HepG2 (cell line): ENCODE results near the gene SAA4.
"Not testable (repeated sequence)": the region's sequence is repeated elsewhere in the genome, so short reads cannot be mapped to it uniquely, and the experiment has no call there.

ENCODE experiments used
- CENPT ChIP-seq: sonication (generic); formaldehyde crosslinking; IDR thresholded peaks from 2 replicates; pipeline ENCODE4 v1.8.0; 2022; ENCODE audit warnings: low read depth, mild to moderate bottlenecking, moderate library complexity, missing genetic modification reagents
- CREM ChIP-seq, 2 experiments: sonication (generic) in 1 of 2; formaldehyde crosslinking in 1 of 2; IDR thresholded peaks; 2 replicates each; pipeline versions ENCODE4 v1.4.0 to v1.6.1; 2016 to 2020; ENCODE audit warnings: antibody characterized with exemption in 1 of 2, mild to moderate bottlenecking in 1 of 2, missing genetic modification reagents in 1 of 2
- SIN3A ChIP-seq: IDR thresholded peaks from 2 replicates; pipeline ENCODE4 v1.6.1; 2011; ENCODE audit warnings: low read depth, mild to moderate bottlenecking, control low read depth, low read length, borderline replicate concordance
- ZNF350 ChIP-seq: sonication (generic); formaldehyde crosslinking; IDR thresholded peaks from 2 replicates; pipeline ENCODE4 v1.4.0; 2020; ENCODE audit warnings: mild to moderate bottlenecking, low read depth, missing genetic modification reagents, borderline replicate concordance

DNA sequence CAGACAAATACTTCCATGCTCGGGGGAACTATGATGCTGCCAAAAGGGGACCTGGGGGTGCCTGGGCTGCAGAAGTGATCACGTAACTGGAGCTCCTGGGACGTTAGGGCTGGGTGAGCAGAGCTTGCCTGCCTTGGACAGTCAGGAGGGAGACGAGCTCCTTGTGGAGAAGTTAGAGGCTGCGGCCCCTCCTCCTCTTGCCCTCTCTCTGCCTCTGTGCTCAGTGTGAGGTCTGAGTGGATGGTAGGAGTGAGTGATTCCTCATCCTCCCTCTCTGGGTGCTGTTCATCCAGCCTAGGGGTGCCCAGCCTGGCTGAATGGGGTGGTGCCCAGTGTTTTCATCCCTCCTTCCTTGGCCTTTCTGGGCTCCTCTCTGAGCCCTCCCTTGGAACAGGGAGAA lies 32.6 kb upstream of the SAA4 start:
- TF ChIP-seq CENPT; SIN3A; ZNF350 (CRISPR knock-in tag); CREM (IDR thresholded peaks at IDR 0.05); CREM (CRISPR knock-in tag; IDR thresholded peaks at IDR 0.05): not testable (repeated sequence)
